Measurements from ENCODE around the gene PGAM2.

DNA sequence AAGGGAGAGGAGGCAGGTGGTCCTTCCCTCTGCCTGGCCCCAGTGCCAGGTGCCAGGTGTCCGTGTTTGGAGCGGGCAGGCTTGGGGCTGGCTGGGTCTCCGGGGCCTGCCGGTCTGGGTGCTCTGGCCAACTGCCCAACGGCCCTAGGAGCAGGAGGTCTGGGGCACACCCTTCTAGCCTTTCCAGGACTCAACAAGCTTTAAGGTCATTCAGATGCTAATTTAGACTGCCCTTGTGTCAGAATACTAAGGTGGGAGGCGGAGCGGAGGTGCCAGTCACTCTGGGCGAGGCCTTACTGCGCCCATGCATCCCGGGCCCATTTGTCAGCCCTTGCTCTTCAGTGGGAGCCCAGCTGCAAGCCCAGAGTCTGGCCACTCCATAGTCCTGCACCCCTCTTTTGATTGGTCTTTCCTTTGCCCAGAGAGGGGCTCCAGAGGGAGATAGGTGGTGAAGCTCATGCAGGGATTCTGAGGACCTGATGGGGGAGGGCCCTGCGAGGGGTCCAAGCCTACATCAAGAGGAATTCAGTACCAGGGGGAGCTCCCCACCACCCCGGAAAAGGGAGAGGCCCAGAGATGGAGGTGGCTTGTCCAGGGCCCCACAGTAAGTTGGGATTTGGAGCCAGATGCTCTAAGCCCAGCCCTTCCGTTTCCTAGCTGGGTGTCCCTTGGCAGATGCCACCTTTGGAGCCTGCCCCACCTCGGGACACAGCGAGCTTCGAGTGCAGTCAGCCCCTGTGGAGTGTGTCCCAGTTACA is 1.3 kb downstream of the PGAM2 start:
- TF ChIP-seq CTCF (IDR thresholded peaks at IDR 0.05; ENCODE audit: poor library complexity) (no peak), EZH2phosphoT487 (IDR thresholded peaks at IDR 0.05; ENCODE audit: low read depth, severe bottlenecking, unreplicated experiment) (no peak)

All from hepatocyte (in vitro differentiated cells).